GM12878 (cell line): Measurements from ENCODE around the gene MLNR. TPM values are rescaled to one million over a fixed set of nuclear protein-coding genes. Genes with fewer than 3 reads are reported as not detected.

Source experiments
- ATAC-seq: fragments of 200-7000 bp; cut with Tn5 transposase; 3 replicates; pipeline ENCODE4 v1.9.1; 2020; ENCODE audit warnings: mild to moderate bottlenecking, moderate library complexity
- BruUV-seq: library from RNA; stranded (reverse); fragments of 400-500 nt; replicated peaks from 2 replicates; lab custom pipeline; 2021; lab: Mats Ljungman, UMichigan
- CTCF ChIA-PET: fragments of 300-600 bp; sonication (Branson Sonifier 250); formaldehyde crosslinking; extraction: SDS; loops from one replicate; lab custom pipeline; 2021; ENCODE audit warnings: inconsistent platforms; lab: Yijun Ruan, JAX
- POLR2A ChIA-PET: fragments of 350-600 bp; formaldehyde crosslinking; extraction: SDS; loops from one replicate; lab custom pipeline; 2021; ENCODE audit warnings: inconsistent platforms; lab: Charles Lee
- RAD21 ChIA-PET: fragments of 300-600 bp; sonication (Branson Sonifier 250); formaldehyde crosslinking; loops from one replicate; lab custom pipeline; 2023; ENCODE audit warnings: antibody characterized with exemption; ENCODE audit not compliant: unreplicated experiment; lab: Charles Lee
- SMC1A ChIA-PET: fragments of 300-600 bp; sonication (Branson Sonifier 250); formaldehyde crosslinking; loops from one replicate; lab custom pipeline; 2023; ENCODE audit not compliant: unreplicated experiment, uncharacterized antibody; lab: Charles Lee
- DNase-seq: peaks from one replicate; pipeline ENCODE4 v3.0.0-alpha.2; 2011; ENCODE audit warnings: low read depth, low spot score
- FAIRE-seq: peaks from 3 replicates; lab custom pipeline; 2011; peaks lifted over from hg19 to GRCh38; lab: Jason Lieb, UNC
- H2AFZ ChIP-seq: 2 replicates; pipeline ENCODE4 v1.6.0; 2011; ENCODE audit warnings: low read depth, low read length, control low read depth; ENCODE audit not compliant: control insufficient read depth
- H3K27ac ChIP-seq: 2 replicates; pipeline ENCODE4 v1.5.1; 2011; ENCODE audit warnings: control low read depth; ENCODE audit not compliant: control insufficient read depth, insufficient read depth
- H3K27me3 ChIP-seq, 2 experiments: replicated peaks in 1 of 2; 2 replicates each; pipeline versions ENCODE4 v1.6.0 to v1.6.1; 2011; ENCODE audit warnings: low read length in 1 of 2; ENCODE audit not compliant: control insufficient read depth in 2 of 2, insufficient read depth in 2 of 2
- H3K36me3 ChIP-seq, 2 experiments: 2 replicates each; pipeline ENCODE4 v1.5.1; 2011; ENCODE audit warnings: low read length in 1 of 2; ENCODE audit not compliant: control insufficient read depth in 2 of 2, insufficient read depth in 2 of 2
- H3K4me1 ChIP-seq: 2 replicates; pipeline ENCODE4 v1.6.1; 2011; ENCODE audit warnings: mild to moderate bottlenecking, low read length, moderate library complexity, mixed read lengths; ENCODE audit not compliant: control insufficient read depth, insufficient read depth
- H3K4me2 ChIP-seq: 2 replicates; pipeline ENCODE4 v1.6.0; 2011; ENCODE audit warnings: control low read depth; ENCODE audit not compliant: control insufficient read depth, insufficient read depth
- H3K4me3 ChIP-seq: fragments of 200-600 bp; sonication (generic); 2 replicates; pipeline ENCODE4 v1.5.1; 2016
- H3K79me2 ChIP-seq: 2 replicates; pipeline ENCODE4 v1.6.0; 2011; ENCODE audit warnings: low read length; ENCODE audit not compliant: control insufficient read depth, insufficient read depth
- H3K9ac ChIP-seq: 2 replicates; pipeline ENCODE4 v1.8.0; 2011; ENCODE audit warnings: low read length, control low read depth, mixed read lengths; ENCODE audit not compliant: control insufficient read depth, insufficient read depth
- H3K9me3 ChIP-seq: replicated peaks from 3 replicates; pipeline ENCODE4 v1.5.1; 2011; ENCODE audit warnings: mild to moderate bottlenecking, low read length; ENCODE audit not compliant: control insufficient read depth, insufficient read depth
- H4K20me1 ChIP-seq: 2 replicates; pipeline ENCODE4 v1.6.0; 2011; ENCODE audit not compliant: control insufficient read depth, insufficient read depth
- ATF7 ChIP-seq: fragments of 450-650 bp; IDR thresholded peaks from 2 replicates; pipeline ENCODE4 v1.6.1; 2016; ENCODE audit warnings: low read depth, mild to moderate bottlenecking
- CHD4 ChIP-seq: fragments of 200-600 bp; sonication (generic); IDR thresholded peaks from 2 replicates; pipeline ENCODE4 v1.6.1; 2016; ENCODE audit warnings: mild to moderate bottlenecking
- FOXK2 ChIP-seq: fragments of 450-650 bp; IDR thresholded peaks from 2 replicates; pipeline ENCODE4 v1.6.1; 2017; ENCODE audit warnings: mild to moderate bottlenecking, moderate library complexity
- MTA3 ChIP-seq: IDR thresholded peaks from 2 replicates; pipeline ENCODE4 v1.6.1; 2012; ENCODE audit warnings: low read length, inconsistent platforms, borderline replicate concordance
- NFYB ChIP-seq: IDR thresholded peaks from 2 replicates; pipeline ENCODE4 v1.6.1; 2011; ENCODE audit warnings: low read depth, mild to moderate bottlenecking, low read length, improper control_type of control experiment, moderate library complexity; ENCODE audit not compliant: insufficient read depth
- NR2F1 ChIP-seq: fragments of 450-650 bp; conservative IDR thresholded peaks from 2 replicates; pipeline ENCODE4 v1.6.1; 2017; ENCODE audit warnings: mild to moderate bottlenecking
- RAD51 ChIP-seq: fragments of 450-650 bp; IDR thresholded peaks from 2 replicates; pipeline ENCODE4 v1.6.1; 2016; ENCODE audit warnings: moderate library complexity, mild to moderate bottlenecking, inconsistent platforms
- RCOR1 ChIP-seq: conservative IDR thresholded peaks from 2 replicates; pipeline ENCODE4 v1.6.1; 2012; ENCODE audit warnings: low read depth, low read length, improper control_type of control experiment
- RELA ChIP-seq: fragments of 450-650 bp; IDR thresholded peaks from 2 replicates; pipeline ENCODE4 v1.8.0; 2014; ENCODE audit warnings: borderline replicate concordance; ENCODE audit not compliant: partially characterized antibody
- SMAD5 ChIP-seq: IDR thresholded peaks from 2 replicates; pipeline ENCODE4 v1.6.1; 2016; ENCODE audit warnings: antibody characterized with exemption, low read depth
- SMARCA5 ChIP-seq: fragments of 450-650 bp; IDR thresholded peaks from 2 replicates; pipeline ENCODE4 v1.6.1; 2017; ENCODE audit warnings: mild to moderate bottlenecking
- SMC3 ChIP-seq: IDR thresholded peaks from 2 replicates; pipeline ENCODE4 v1.6.1; 2011; ENCODE audit warnings: low read length, improper control_type of control experiment, borderline replicate concordance
- SUPT20H ChIP-seq: IDR thresholded peaks from 2 replicates; pipeline ENCODE4 v1.6.1; 2011; ENCODE audit warnings: low read depth, mild to moderate bottlenecking, low read length, moderate library complexity, borderline replicate concordance; ENCODE audit not compliant: control insufficient read depth
- TCF7 ChIP-seq: IDR thresholded peaks from 2 replicates; pipeline ENCODE4 v1.6.1; 2014; ENCODE audit warnings: antibody characterized with exemption, borderline replicate concordance
- USF2 ChIP-seq: IDR thresholded peaks from 2 replicates; pipeline ENCODE4 v1.6.1; 2011; ENCODE audit warnings: low read depth, low read length, improper control_type of control experiment, borderline replicate concordance
- ZNF592 ChIP-seq: fragments of 450-650 bp; IDR thresholded peaks from 2 replicates; pipeline ENCODE4 v1.6.1; 2017; ENCODE audit warnings: mild to moderate bottlenecking, moderate library complexity
- WGBS: methylation state at CpG from one replicate; pipeline ENCODE4 v1.1.6; 2016; ENCODE audit warnings: low lambda C conversion rate; ENCODE audit not compliant: insufficient replicate concordance, insufficient coverage; ENCODE audit errors: missing lambda C conversion rate; 5-methylcytosine and 5-hydroxymethylcytosine counted together
- in situ Hi-C: fragments of 300-500 bp; cut with MboI; formaldehyde crosslinking; loops from 9 replicates; pipeline ENCODE4 v1.14.3; 2018; ENCODE audit warnings: mixed read lengths
- intact Hi-C: fragments of 100-400 bp; cut with micrococcal nuclease; formaldehyde crosslinking; loops from one replicate; pipeline ENCODE4 v1.14.2; 2022; ENCODE audit not compliant: unreplicated experiment
- polyA plus RNA-seq, 11 experiments: library from polyadenylated mRNA; depleted of rRNA in 4 of 11; unstranded in 6 of 11; stranded (reverse) in 5 of 11; fragments of >200 nt; fragmentation: Nextera tagmentation in 4 of 11; fragmentation: Illumina TruSeq in 1 of 11; extraction: Ambion mirVana in 4 of 11; extraction: Trizol in 1 of 11; gene quantifications; 1 replicate in 1 of 11; 2 replicates in 10 of 11; pipeline versions ENCODE4 v1.2.1 to v1.2.3, GENCODE V29; 2011 to 2016; ENCODE audit warnings: inconsistent platforms in 2 of 11, missing spikeins in 2 of 11, low read depth in 1 of 11
- total RNA-seq, 4 experiments: library from RNA; depleted of rRNA in 3 of 4; stranded (reverse); fragments of >200 nt in 3 of 4; fragmentation: Illumina TruSeq in 1 of 4; extraction: Trizol in 1 of 4; gene quantifications; 2 replicates each; pipeline versions ENCODE4 v1.2.1 to v1.2.3, GENCODE V29; 2013 to 2021

MLNR gene
- total and polyA plus RNA-seq, 10 of the 15 experiments (the other 5 are each of a cell fraction or from before 2014, with no cell fraction given) = not detected

GRCh38 chr13:49206641-49207040 is 13.5 kb upstream of the MLNR start:
- CTCF ChIA-PET = no interaction called here
- intact Hi-C loops = no loop called here
- no peaks in the 10 kb centered on the region for H3K9me3 ChIP-seq
- no peak for TF ChIP-seq TCF7
- TF ChIP-seq SMAD5 = no peak
- no peak for TF ChIP-seq FOXK2
- TF ChIP-seq ATF7 = no peak
- no peak for TF ChIP-seq NR2F1
- no peak for TF ChIP-seq NFYB
- TF ChIP-seq CHD4 = no peak
- TF ChIP-seq MTA3 = no peak
- no peak for TF ChIP-seq RELA
- no peak for TF ChIP-seq RCOR1
- TF ChIP-seq SUPT20H = no peak
- TF ChIP-seq SMARCA5 = no peak
- TF ChIP-seq ZNF592 = no peak
- TF ChIP-seq USF2 = no peak
- no peak for TF ChIP-seq SMC3
- no peak for TF ChIP-seq RAD51
- RAD21 ChIA-PET = no interaction called here
- in situ Hi-C loops = no loop called here
- H3K79me2 ChIP-seq = no peaks in the 10 kb centered on the region
- no peak overlapping the region for H3K4me2 ChIP-seq
- H3K9ac ChIP-seq = no peak overlapping the region
- DNase-seq (no peak), ATAC-seq (no peak), FAIRE-seq (no peak)
- H4K20me1 ChIP-seq = no peaks in the 10 kb centered on the region
- BruUV-seq = no TSS peak
- H3K4me1 ChIP-seq = no peaks in the 10 kb centered on the region
- SMC1A ChIA-PET = interaction anchor here (1.2 to 1.5 kb wide), 3 partner anchors 8 to 403 kb away, joined by 3 to 5 read pairs (median 3); no protein-coding TSS in a partner anchor
- H3K27me3 ChIP-seq = no peaks in the 10 kb centered on the region
- H3K36me3 ChIP-seq = peaks cover 0 to 16% of the 10 kb centered on the region in 2 experiments; a peak in 3 of 4 replicates
- POLR2A ChIA-PET = no interaction called here
- WGBS = 99% methylated on average over 3 of the region's 3 CpGs
- H3K4me3 ChIP-seq = no peak overlapping the region
- H2AFZ ChIP-seq = no peak overlapping the region
- no peak overlapping the region for H3K27ac ChIP-seq
